Measurements from ENCODE around the gene ST6GALNAC3.

Gene ST6GALNAC3

DNA sequence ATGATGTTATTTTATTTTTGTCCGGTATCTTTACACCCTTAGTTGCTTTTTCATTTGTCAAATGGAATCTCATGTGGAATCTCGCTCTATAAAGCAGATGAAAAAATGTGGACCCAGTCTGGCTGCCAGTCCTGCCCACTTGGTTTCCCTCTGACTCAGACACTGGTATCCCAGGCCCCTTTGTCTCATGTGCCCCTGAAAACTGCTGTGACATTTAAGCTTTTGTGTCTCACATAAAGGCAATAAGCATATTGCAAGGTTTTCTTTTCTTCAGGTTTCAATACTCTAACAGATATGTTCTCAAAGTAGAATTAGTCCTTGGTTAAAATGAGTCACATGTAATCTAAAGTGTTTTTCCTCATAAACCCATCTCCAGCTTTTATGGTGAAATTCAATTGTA is 183.3 kb downstream of the ST6GALNAC3 start:
- no peak for DNase-seq
- in situ Hi-C loops (cut with HindIII; ENCODE audit: low pct_ligation_motif_present, low sequenced_read_pairs): no loop called here
- no peaks in the 10 kb centered on the region for H3K27me3 ChIP-seq (replicated peaks)
- no peaks in the 10 kb centered on the region for H3K36me3 ChIP-seq (replicated peaks)
- no peak overlapping the region for H3K27ac ChIP-seq
- TF ChIP-seq CTCF (IDR thresholded peaks at IDR 0.05; ENCODE audit: low read depth, low read length, missing control alignments): no peak
- no peak overlapping the region for H3K4me3 ChIP-seq (ENCODE audit: low read depth, low read length)

GRCh38 chr1:76259270-76259669 is 184.7 kb downstream of the ST6GALNAC3 start:
- Histone ChIP-seq H3K4me3 (ENCODE audit: low read depth, low read length) (no peak overlapping the region), H3K27me3 (replicated peaks) (no peaks in the 10 kb centered on the region), H3K27ac (no peak overlapping the region), H3K36me3 (replicated peaks) (no peaks in the 10 kb centered on the region)
- no peak for DNase-seq
- in situ Hi-C loops (cut with HindIII; ENCODE audit: low pct_ligation_motif_present, low sequenced_read_pairs): no loop called here
- no peak for TF ChIP-seq CTCF (IDR thresholded peaks at IDR 0.05; ENCODE audit: low read depth, low read length, missing control alignments)

DNA sequence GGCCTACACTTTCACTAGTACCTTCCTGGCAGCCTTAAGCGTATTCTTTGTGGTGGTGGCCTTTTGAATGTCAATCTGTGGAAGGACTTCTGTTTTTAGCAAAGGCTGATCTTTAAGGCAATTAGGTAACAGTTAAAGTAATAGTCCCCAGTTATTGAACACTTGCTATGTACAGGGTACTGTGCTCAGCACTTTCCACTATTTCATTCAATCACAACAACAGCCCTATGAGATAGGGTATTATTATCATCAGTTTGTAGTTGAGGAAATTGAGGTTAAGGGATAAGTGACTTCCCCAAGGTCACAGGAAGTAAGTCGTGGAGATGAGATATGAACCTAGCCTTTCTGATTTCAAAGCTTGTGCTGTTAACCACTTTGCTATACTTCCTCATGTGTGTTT is 185.7 kb downstream of the ST6GALNAC3 start:
- no peak for DNase-seq
- TF ChIP-seq CTCF (IDR thresholded peaks at IDR 0.05; ENCODE audit: low read depth, low read length, missing control alignments): no peak
- no peak overlapping the region for H3K4me3 ChIP-seq (ENCODE audit: low read depth, low read length)
- H3K36me3 ChIP-seq (replicated peaks): no peaks in the 10 kb centered on the region
- H3K27me3 ChIP-seq (replicated peaks): no peaks in the 10 kb centered on the region
- in situ Hi-C loops (cut with HindIII; ENCODE audit: low pct_ligation_motif_present, low sequenced_read_pairs): no loop called here
- no peak overlapping the region for H3K27ac ChIP-seq

- DNase-seq: no peak
- H3K27ac ChIP-seq: no peak overlapping the region
- H3K27me3 ChIP-seq (replicated peaks): no peaks in the 10 kb centered on the region
- no peak overlapping the region for H3K4me3 ChIP-seq (ENCODE audit: low read depth, low read length)
- no peaks in the 10 kb centered on the region for H3K36me3 ChIP-seq (replicated peaks)
- in situ Hi-C loops (cut with HindIII; ENCODE audit: low pct_ligation_motif_present, low sequenced_read_pairs): no loop called here
- TF ChIP-seq CTCF (IDR thresholded peaks at IDR 0.05; ENCODE audit: low read depth, low read length, missing control alignments): no peak
These were observed 188.1 kb downstream of the ST6GALNAC3 start for GRCh38 chr1:76262601-76263000.

DNA sequence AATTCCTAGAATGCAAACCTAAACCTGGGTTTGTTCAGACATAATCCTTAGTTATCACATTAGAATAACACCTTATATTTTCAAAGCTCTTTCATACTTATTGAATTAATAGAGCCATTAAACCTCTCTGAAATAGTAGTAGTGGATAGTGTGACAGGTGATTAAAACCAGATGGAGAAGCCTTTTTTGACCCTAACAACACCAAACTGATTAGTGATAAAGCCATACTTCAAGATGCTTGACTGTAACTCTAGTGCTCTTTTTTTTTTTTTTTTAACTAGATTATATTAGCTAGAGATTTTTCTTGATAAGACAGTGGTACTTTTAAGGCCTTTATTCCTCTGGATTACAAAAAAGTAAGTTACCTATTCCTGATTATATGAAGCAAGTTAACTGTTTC is 190.1 kb downstream of the ST6GALNAC3 start:
- in situ Hi-C loops (cut with HindIII; ENCODE audit: low pct_ligation_motif_present, low sequenced_read_pairs): no loop called here
- no peak for TF ChIP-seq CTCF (IDR thresholded peaks at IDR 0.05; ENCODE audit: low read depth, low read length, missing control alignments)
- no peak overlapping the region for H3K4me3 ChIP-seq (ENCODE audit: low read depth, low read length)
- no peak overlapping the region for H3K27ac ChIP-seq
- H3K27me3 ChIP-seq (replicated peaks): no peaks in the 10 kb centered on the region
- no peak for DNase-seq
- H3K36me3 ChIP-seq (replicated peaks): no peaks in the 10 kb centered on the region

- no peak for DNase-seq
- Histone ChIP-seq H3K4me3 (ENCODE audit: low read depth, low read length) (no peak overlapping the region), H3K36me3 (replicated peaks) (no peaks in the 10 kb centered on the region), H3K27ac (no peak overlapping the region), H3K27me3 (replicated peaks) (no peaks in the 10 kb centered on the region)
- in situ Hi-C loops (cut with HindIII; ENCODE audit: low pct_ligation_motif_present, low sequenced_read_pairs): no loop called here
- TF ChIP-seq CTCF (IDR thresholded peaks at IDR 0.05; ENCODE audit: low read depth, low read length, missing control alignments): no peak
These were observed 192.2 kb downstream of the ST6GALNAC3 start for GRCh38 chr1:76266762-76267161.
